ENCODE results near the gene SLC25A23.
A peak's percentile ranks its signal among the peaks of the same experiment; 100 is the strongest.

The SLC25A23 gene

GRCh38 chr19:6501740-6502648 is 42.4 kb upstream of the SLC25A23 start, which contains the start of gene TUBB4A:
Gene TUBB4A (minus strand): TSS chr19:6502309. CDS start chr19:6502212, 97 bp downstream.
- Histone ChIP-seq H3K9me3 (ENCODE audit: low read length) (no peaks in the 10 kb centered on the region), H3K27me3 (ENCODE audit: insufficient read depth, low read length) (no peaks in the 10 kb centered on the region), H2AFZ (ENCODE audit: low read length) (no peak within 1 kb of the TSS), H3K4me3 (ENCODE audit: low read depth, low read length, poor library complexity, severe bottlenecking) (peak within 1 kb of the TSS; percentile 81), H3K9me2 (ENCODE audit: low read depth, low read length) (no peaks in the 10 kb centered on the region), H4K20me1 (ENCODE audit: insufficient read depth, low read length) (no peaks in the 10 kb centered on the region), H3F3A (ENCODE audit: insufficient read depth, low read length) (no peaks in the 10 kb centered on the region), H3K79me2 (ENCODE audit: insufficient read depth, low read length) (no peaks in the 10 kb centered on the region), H3K36me3 (ENCODE audit: insufficient read depth, low read length) (peaks cover 27% of the 10 kb centered on the region; the same call in 1 of the 2 replicates), H3K4me2 (ENCODE audit: low read length) (peak within 1 kb of the TSS; percentile 87), H3K9ac (ENCODE audit: low read length) (peak within 1 kb of the TSS; percentile 87), H3K27ac (ENCODE audit: low read depth, low read length, poor library complexity, severe bottlenecking) (peak within 1 kb of the TSS; percentile 71), H3K4me1 (ENCODE audit: insufficient read depth, low read length, severe bottlenecking) (peaks cover 53% of the 10 kb centered on the region)
- TF ChIP-seq EZH2 (IDR thresholded peaks at IDR 0.05; ENCODE audit: borderline replicate concordance, low read length) (no peak), CTCF (IDR thresholded peaks at IDR 0.05; ENCODE audit: low read length) (no peak)

GRCh38 chr19:6500837-6501739 is 41.5 kb upstream of the SLC25A23 start:
- peak overlapping the region; percentile 81 for H3K4me3 ChIP-seq (ENCODE audit: low read depth, low read length, poor library complexity, severe bottlenecking)
- H3K9me2 ChIP-seq (ENCODE audit: low read depth, low read length), result no peaks in the 10 kb centered on the region
- peak overlapping the region; percentile 87 for H3K4me2 ChIP-seq (ENCODE audit: low read length)
- no peaks in the 10 kb centered on the region for H3K9me3 ChIP-seq (ENCODE audit: low read length)
- peaks cover 28% of the 10 kb centered on the region; the same call in 1 of the 2 replicates for H3K36me3 ChIP-seq (ENCODE audit: insufficient read depth, low read length)
- no peak for TF ChIP-seq CTCF (IDR thresholded peaks at IDR 0.05; ENCODE audit: low read length)
- no peak for TF ChIP-seq EZH2 (IDR thresholded peaks at IDR 0.05; ENCODE audit: borderline replicate concordance, low read length)
- H3F3A ChIP-seq (ENCODE audit: insufficient read depth, low read length), result no peaks in the 10 kb centered on the region
- H3K4me1 ChIP-seq (ENCODE audit: insufficient read depth, low read length, severe bottlenecking), result peaks cover 53% of the 10 kb centered on the region
- no peak overlapping the region for H2AFZ ChIP-seq (ENCODE audit: low read length)
- peak overlapping the region; percentile 87 for H3K9ac ChIP-seq (ENCODE audit: low read length)
- H3K27me3 ChIP-seq (ENCODE audit: insufficient read depth, low read length), result no peaks in the 10 kb centered on the region
- no peaks in the 10 kb centered on the region for H4K20me1 ChIP-seq (ENCODE audit: insufficient read depth, low read length)
- H3K27ac ChIP-seq (ENCODE audit: low read depth, low read length, poor library complexity, severe bottlenecking), result peak overlapping the region; percentile 40
- H3K79me2 ChIP-seq (ENCODE audit: insufficient read depth, low read length), result no peaks in the 10 kb centered on the region

- TF ChIP-seq CTCF (IDR thresholded peaks at IDR 0.05; ENCODE audit: low read length) (no peak), EZH2 (IDR thresholded peaks at IDR 0.05; ENCODE audit: borderline replicate concordance, low read length) (no peak)
- Histone ChIP-seq H3K27ac (ENCODE audit: low read depth, low read length, poor library complexity, severe bottlenecking) (peak overlapping the region; percentile 40), H3K79me2 (ENCODE audit: insufficient read depth, low read length) (no peaks in the 10 kb centered on the region), H3K4me1 (ENCODE audit: insufficient read depth, low read length, severe bottlenecking) (peaks cover 46% of the 10 kb centered on the region), H3K4me3 (ENCODE audit: low read depth, low read length, poor library complexity, severe bottlenecking) (peak overlapping the region; percentile 32), H3K36me3 (ENCODE audit: insufficient read depth, low read length) (peaks cover 44% of the 10 kb centered on the region), H3K27me3 (ENCODE audit: insufficient read depth, low read length) (no peaks in the 10 kb centered on the region), H4K20me1 (ENCODE audit: insufficient read depth, low read length) (no peaks in the 10 kb centered on the region), H3K9ac (ENCODE audit: low read length) (no peak overlapping the region; the same call in 1 of the 2 replicates), H2AFZ (ENCODE audit: low read length) (no peak overlapping the region), H3K4me2 (ENCODE audit: low read length) (peak overlapping the region; percentile 87), H3K9me3 (ENCODE audit: low read length) (no peaks in the 10 kb centered on the region), H3F3A (ENCODE audit: insufficient read depth, low read length) (no peaks in the 10 kb centered on the region), H3K9me2 (ENCODE audit: low read depth, low read length) (no peaks in the 10 kb centered on the region)
These were observed 39.6 kb upstream of the SLC25A23 start for GRCh38 chr19:6499052-6499790.

Data from OCI-LY1 (cell line).